Measurements from ENCODE around the gene GADD45B. TPM values are rescaled to one million over a fixed set of nuclear protein-coding genes. Genes with fewer than 3 reads are reported as not detected.
A peak's percentile ranks its signal among the peaks of the same experiment; 100 is the strongest.

GADD45B gene
- total RNA-seq, 4 donors from 2014 or later, result 230 to 440 (median 337) TPM

DNA sequence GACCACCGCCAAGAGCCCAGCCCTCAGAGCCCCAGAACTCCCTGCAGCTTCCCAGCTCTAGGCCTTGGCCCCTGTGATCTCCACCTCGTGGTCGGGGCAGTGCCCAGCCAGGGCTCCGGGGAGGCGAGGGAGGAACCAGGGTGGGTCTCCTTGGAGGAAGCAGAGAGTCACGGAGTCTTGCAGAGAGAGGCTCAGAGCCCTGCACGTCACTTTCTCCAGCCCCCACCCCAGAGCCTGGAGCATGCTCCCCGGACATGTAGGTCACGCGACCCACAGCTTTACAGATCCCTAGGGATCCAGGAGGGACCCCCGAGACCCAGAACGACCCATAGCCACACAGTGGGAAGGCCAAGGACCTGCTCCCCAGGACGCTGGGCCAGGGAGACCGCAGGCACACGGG lies 11.9 kb downstream of the GADD45B start:
- no peak for DNase-seq (ENCODE audit: low spot score in 2 of 2)
- H3K36me3 ChIP-seq, result no peaks in the 10 kb centered on the region
- 15 to 16% methylated on average over 15 of the region's 15 CpGs for WGBS, 2 donors
- peaks cover 0 to 12% of the 10 kb centered on the region in 2 donors for H3K27me3 ChIP-seq
- H3K4me1 ChIP-seq, result peaks cover 0 to 39% (median 23%) of the 10 kb centered on the region in 4 donors
- no peak overlapping the region for H3K27ac ChIP-seq
- peak overlapping the region in 1 of 4 donors; percentile 59 for H3K4me3 ChIP-seq
- H3K9me3 ChIP-seq, result peaks cover 0 to 10% (median 0%) of the 10 kb centered on the region in 4 donors
- TF ChIP-seq CTCF (IDR thresholded peaks at IDR 0.05) (no peak), EP300 (IDR thresholded peaks at IDR 0.05) (no peak), POLR2A (IDR thresholded peaks at IDR 0.05) (no peak)

DNA sequence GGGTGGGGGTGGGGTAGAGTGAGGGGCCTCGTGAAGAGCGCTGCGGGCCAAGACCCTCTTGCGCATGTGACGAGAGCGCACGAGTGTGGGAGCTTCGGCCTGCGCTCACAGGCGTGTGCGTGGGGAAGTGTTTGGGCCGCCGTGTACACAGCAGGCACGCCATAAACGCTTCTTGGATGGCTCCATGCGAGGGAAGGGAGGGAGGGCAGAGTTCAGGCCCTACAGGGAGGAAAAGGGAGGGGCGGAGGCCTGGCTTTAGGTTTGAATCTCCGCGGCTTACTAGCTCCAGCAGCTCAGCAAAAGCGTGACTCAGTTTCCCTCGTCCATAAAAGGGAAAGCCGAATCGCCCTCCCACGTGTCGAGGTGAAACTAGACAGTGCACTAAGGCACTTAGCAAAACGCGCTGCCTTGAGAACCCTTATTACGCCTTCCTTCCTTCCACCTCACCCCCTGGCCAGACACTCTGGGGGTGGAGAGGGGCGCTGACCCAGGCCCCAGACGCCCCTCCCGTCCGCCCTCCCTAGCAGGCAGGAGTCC lies 12.5 kb downstream of the GADD45B start:
- H3K9me3 ChIP-seq, result peaks cover 0 to 4% (median 0%) of the 10 kb centered on the region in 4 donors
- peak overlapping the region in 1 of 4 donors; percentile 69 for H3K27ac ChIP-seq
- no peaks in the 10 kb centered on the region for H3K36me3 ChIP-seq
- TF ChIP-seq EP300 (IDR thresholded peaks at IDR 0.05) (no peak), CTCF (IDR thresholded peaks at IDR 0.05) (no peak), POLR2A (IDR thresholded peaks at IDR 0.05) (no peak)
- peaks cover 0 to 39% (median 23%) of the 10 kb centered on the region in 4 donors for H3K4me1 ChIP-seq
- 6% methylated on average over 28 to 32 of the region's 32 CpGs for WGBS, 2 donors
- DNase-seq (ENCODE audit: low spot score in 2 of 2), result no peak
- peaks cover 0 to 12% of the 10 kb centered on the region in 2 donors for H3K27me3 ChIP-seq
- H3K4me3 ChIP-seq, result peak overlapping the region; percentile 19 to 59 (median 32)

DNA sequence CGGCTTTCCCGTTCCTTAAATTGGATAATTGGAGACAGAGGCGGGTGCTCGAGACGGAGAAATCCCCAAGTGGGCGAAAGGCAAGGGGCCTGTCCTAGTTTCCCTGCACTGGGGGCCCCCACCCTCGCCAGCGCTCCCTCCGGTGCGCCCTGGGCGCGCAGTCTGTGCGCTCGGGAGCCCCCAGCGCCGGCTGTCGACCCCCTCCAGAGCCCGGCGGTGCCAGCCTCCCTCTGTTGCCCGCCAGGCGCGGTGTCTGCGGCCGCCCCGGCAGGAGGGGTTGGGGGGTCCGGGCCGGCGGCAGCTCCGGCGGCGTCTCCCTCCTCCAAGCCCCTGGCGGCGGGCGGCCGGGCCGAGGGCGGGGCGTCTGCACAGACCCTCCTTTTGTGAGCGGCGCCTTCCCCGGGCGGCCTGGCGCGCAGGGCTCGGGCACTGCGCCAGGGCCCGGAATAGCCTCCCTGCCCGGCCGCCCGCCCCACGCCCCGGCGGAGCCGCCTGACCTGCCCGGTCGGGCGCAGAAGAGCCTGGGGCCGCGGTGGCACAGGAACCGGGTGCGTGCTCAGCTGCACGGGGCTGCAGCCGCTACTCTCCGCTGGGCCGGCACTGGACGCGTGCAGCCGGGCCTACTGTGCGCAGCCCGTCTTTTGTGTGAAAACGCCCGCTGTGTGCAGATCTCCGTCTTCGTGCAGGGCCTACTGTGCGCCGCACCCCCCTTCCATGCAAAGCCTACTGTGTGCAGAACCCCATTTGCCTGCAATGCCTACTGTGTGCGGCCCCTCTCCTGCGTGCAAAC lies 13.2 kb downstream of the GADD45B start:
- Histone ChIP-seq H3K9me3 (no peaks in the 10 kb centered on the region), H3K4me1 (peaks cover 0 to 44% (median 24%) of the 10 kb centered on the region in 4 donors), H3K4me3 (peak overlapping the region; percentile 19 to 59 (median 32)), H3K27me3 (peaks cover 0 to 12% of the 10 kb centered on the region in 2 donors), H3K36me3 (no peaks in the 10 kb centered on the region), H3K27ac (peak overlapping the region in 1 of 4 donors; percentile 69)
- TF ChIP-seq CTCF (IDR thresholded peaks at IDR 0.05) (peak in 1 of 5 experiments; percentile 26), EP300 (IDR thresholded peaks at IDR 0.05) (no peak)
- no peak for DNase-seq (ENCODE audit: low spot score in 2 of 2)
- WGBS, 2 donors, result 4 to 5% methylated on average over 38 to 54 of the region's 78 CpGs

- 74 to 80% methylated on average over 7 of the region's 7 CpGs for WGBS, 2 donors
- Histone ChIP-seq H3K36me3 (no peaks in the 10 kb centered on the region), H3K4me1 (peaks cover 0 to 59% (median 34%) of the 10 kb centered on the region in 4 donors), H3K4me3 (no peak overlapping the region), H3K27me3 (peaks cover 0 to 12% of the 10 kb centered on the region in 2 donors), H3K9me3 (no peaks in the 10 kb centered on the region), H3K27ac (no peak overlapping the region)
- TF ChIP-seq EP300 (IDR thresholded peaks at IDR 0.05), result no peak
- TF ChIP-seq CTCF (IDR thresholded peaks at IDR 0.05), result no peak
- no peak for TF ChIP-seq POLR2A (IDR thresholded peaks at IDR 0.05)
- no peak for DNase-seq (ENCODE audit: low spot score in 2 of 2)
These were observed 14.7 kb downstream of the GADD45B start for GRCh38 chr19:2490659-2491058.

Measured in tibial nerve (tissue), 4 donors.